Transverse colon (tissue), 3 donors: ENCODE data around the gene RTTN.

Source experiments
- EP300 ChIP-seq: sonication (generic); formaldehyde crosslinking; IDR thresholded peaks from one replicate; pipeline ENCODE4 v1.6.1; 2017; ENCODE audit warnings: antibody characterized with exemption, low read depth
- POLR2A ChIP-seq: fragments of 450-650 bp; IDR thresholded peaks from one replicate; pipeline ENCODE4 v1.6.1; 2016; ENCODE audit warnings: antibody characterized with exemption, mild to moderate bottlenecking, moderate library complexity
- TF ChIP-seq, protein P1 (sequence below), 5 experiments: fragments of 200-600 bp in 3 of 5; fragments of 450-650 bp in 2 of 5; sonication (generic) in 3 of 5; IDR thresholded peaks; 1 replicate in 2 of 5; 2 replicates in 3 of 5; pipeline ENCODE4 v1.5.1; 2016 to 2017; ENCODE audit warnings: antibody characterized with exemption in 5 of 5, inconsistent platforms in 3 of 5, mild to moderate bottlenecking in 2 of 5, moderate library complexity in 1 of 5

DNA sequence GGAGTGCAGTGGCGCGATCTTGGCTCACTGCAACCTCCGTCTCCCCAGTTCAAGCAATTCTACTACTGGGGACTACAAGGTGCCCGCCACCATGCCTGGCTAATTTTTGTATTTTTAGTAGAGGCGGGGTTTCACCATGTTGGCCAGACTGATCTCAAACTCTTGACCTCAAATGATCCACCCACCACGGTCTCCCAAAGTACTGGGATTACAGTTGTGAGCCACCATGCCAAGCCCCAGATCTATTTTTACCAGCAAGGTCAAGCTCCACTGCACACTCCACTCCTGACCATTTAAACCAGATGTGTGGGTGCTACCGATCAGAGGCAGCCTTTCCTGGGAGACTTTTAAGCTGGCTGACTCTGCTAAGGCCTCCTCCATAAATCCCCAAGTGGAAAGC, 190.4 kb downstream of the RTTN start:
- TF ChIP-seq EP300 (no peak), POLR2A (no peak)
- TF ChIP-seq, protein P1, sequence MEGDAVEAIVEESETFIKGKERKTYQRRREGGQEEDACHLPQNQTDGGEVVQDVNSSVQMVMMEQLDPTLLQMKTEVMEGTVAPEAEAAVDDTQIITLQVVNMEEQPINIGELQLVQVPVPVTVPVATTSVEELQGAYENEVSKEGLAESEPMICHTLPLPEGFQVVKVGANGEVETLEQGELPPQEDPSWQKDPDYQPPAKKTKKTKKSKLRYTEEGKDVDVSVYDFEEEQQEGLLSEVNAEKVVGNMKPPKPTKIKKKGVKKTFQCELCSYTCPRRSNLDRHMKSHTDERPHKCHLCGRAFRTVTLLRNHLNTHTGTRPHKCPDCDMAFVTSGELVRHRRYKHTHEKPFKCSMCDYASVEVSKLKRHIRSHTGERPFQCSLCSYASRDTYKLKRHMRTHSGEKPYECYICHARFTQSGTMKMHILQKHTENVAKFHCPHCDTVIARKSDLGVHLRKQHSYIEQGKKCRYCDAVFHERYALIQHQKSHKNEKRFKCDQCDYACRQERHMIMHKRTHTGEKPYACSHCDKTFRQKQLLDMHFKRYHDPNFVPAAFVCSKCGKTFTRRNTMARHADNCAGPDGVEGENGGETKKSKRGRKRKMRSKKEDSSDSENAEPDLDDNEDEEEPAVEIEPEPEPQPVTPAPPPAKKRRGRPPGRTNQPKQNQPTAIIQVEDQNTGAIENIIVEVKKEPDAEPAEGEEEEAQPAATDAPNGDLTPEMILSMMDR (IDR thresholded peaks at IDR 0.05), result no peak
